PC-3 (cell line): ENCODE measurements around the gene RHBDD1. TPM values are rescaled to one million over a fixed set of nuclear protein-coding genes. Genes with fewer than 3 reads are reported as not detected.
A peak's percentile ranks its signal among the peaks of the same experiment; 100 is the strongest.

Experiments
- ATAC-seq: fragments of 200-7000 bp; cut with Tn5 transposase; 2 replicates; pipeline ENCODE4 v1.9.1; 2020; ENCODE audit warnings: mild to moderate bottlenecking, moderate library complexity
- BruUV-seq: library from RNA; stranded (reverse); fragments of 400-500 nt; replicated peaks from 2 replicates; lab custom pipeline; 2021; lab: Mats Ljungman, UMichigan
- CTCF ChIA-PET: fragments of 300-600 bp; sonication (Branson Sonifier 250); formaldehyde crosslinking; loops from one replicate; lab custom pipeline; 2022; ENCODE audit warnings: antibody characterized with exemption; lab: Charles Lee
- POLR2A ChIA-PET: fragments of 300-600 bp; sonication (Branson Sonifier 250); formaldehyde crosslinking; loops from one replicate; lab custom pipeline; 2022; ENCODE audit warnings: antibody characterized with exemption; ENCODE audit not compliant: unreplicated experiment; lab: Charles Lee
- DNase-seq: peaks from one replicate; pipeline ENCODE4 v3.0.0-alpha.2; 2015
- H2AFZ ChIP-seq: fragments of 300-600 bp; sonication (generic); 2 replicates; pipeline ENCODE4 v1.6.0; 2016; ENCODE audit warnings: antibody characterized with exemption, low read length
- H3F3A ChIP-seq: fragments of 300-600 bp; sonication (generic); one replicate; pipeline ENCODE4 v1.6.0; 2017; ENCODE audit warnings: antibody characterized with exemption, low read length, control low read depth, mild to moderate bottlenecking; ENCODE audit not compliant: unreplicated experiment
- H3K27ac ChIP-seq: fragments of 300-600 bp; sonication (generic); 2 replicates; pipeline ENCODE4 v1.5.1; 2016; ENCODE audit warnings: mild to moderate bottlenecking, low read length
- H3K27me3 ChIP-seq: fragments of 300-600 bp; sonication (generic); 2 replicates; pipeline ENCODE4 v1.6.1; 2016; ENCODE audit warnings: low read length, mixed read lengths
- H3K36me3 ChIP-seq: fragments of 300-600 bp; sonication (generic); 2 replicates; pipeline ENCODE4 v1.6.1; 2016; ENCODE audit warnings: low read depth, mixed run types, low read length, mixed read lengths
- H3K4me1 ChIP-seq: fragments of 300-600 bp; sonication (generic); 2 replicates; pipeline ENCODE4 v1.5.1; 2016; ENCODE audit warnings: low read length; ENCODE audit not compliant: insufficient read depth
- H3K4me2 ChIP-seq: fragments of 300-600 bp; sonication (generic); 2 replicates; pipeline ENCODE4 v1.6.0; 2016; ENCODE audit warnings: low read length
- H3K4me3 ChIP-seq: fragments of 300-600 bp; sonication (generic); 2 replicates; pipeline ENCODE4 v1.5.1; 2016; ENCODE audit warnings: mild to moderate bottlenecking, low read length, mixed read lengths
- H3K79me2 ChIP-seq: fragments of 300-600 bp; sonication (generic); 2 replicates; pipeline ENCODE4 v1.6.1; 2017; ENCODE audit warnings: low read length, mixed read lengths
- H3K9ac ChIP-seq: fragments of 300-600 bp; sonication (generic); 2 replicates; pipeline ENCODE4 v1.6.0; 2016; ENCODE audit warnings: mild to moderate bottlenecking, low read length
- H3K9me2 ChIP-seq: fragments of 300-600 bp; sonication (generic); replicated peaks from 2 replicates; pipeline ENCODE4 v1.6.1; 2016; ENCODE audit warnings: mixed run types, low read length, mixed read lengths
- H3K9me3 ChIP-seq: fragments of 300-600 bp; sonication (generic); 2 replicates; pipeline ENCODE4 v1.6.1; 2016; ENCODE audit warnings: low read length, mixed read lengths
- H4K20me1 ChIP-seq: fragments of 300-600 bp; sonication (generic); 2 replicates; pipeline ENCODE4 v1.6.1; 2016; ENCODE audit warnings: low read length, mixed read lengths
- CTCF ChIP-seq: fragments of 300-600 bp; sonication (generic); conservative IDR thresholded peaks from 2 replicates; pipeline ENCODE4 v1.5.1; 2017; ENCODE audit warnings: antibody characterized with exemption, low read depth, mild to moderate bottlenecking, low read length
- EZH2 ChIP-seq: fragments of 300-600 bp; sonication (generic); IDR thresholded peaks from one replicate; pipeline ENCODE4 v1.6.1; 2017; ENCODE audit warnings: antibody characterized with exemption, mild to moderate bottlenecking, low read length; ENCODE audit not compliant: unreplicated experiment
- EZH2phosphoT487 ChIP-seq: fragments of 300-600 bp; sonication (generic); IDR thresholded peaks from 2 replicates; pipeline ENCODE4 v1.6.1; 2018; ENCODE audit warnings: mild to moderate bottlenecking, antibody characterized with exemption, low read length, borderline replicate concordance
- intact Hi-C: fragments of 100-400 bp; cut with micrococcal nuclease; formaldehyde crosslinking; loops from 2 replicates; pipeline ENCODE4 v1.9.0; 2023
- total RNA-seq: library from RNA; depleted of rRNA; stranded (reverse); fragments of >200 nt; gene quantifications from 2 replicates; pipeline ENCODE4 v1.2.3, GENCODE V29; 2014

Gene RHBDD1
- total RNA-seq, 1 experiment from 2014 or later = 9.1 TPM

- H3K9me3 ChIP-seq = no peaks in the 10 kb centered on the region
- CTCF ChIA-PET = no interaction called here
- H3K4me1 ChIP-seq = 0 out of 2 replicates have a peak, but pooled peaks cover 3% of the 10 kb centered on the region
- H3K4me2 ChIP-seq = no peak overlapping the region
- H3K27ac ChIP-seq = no peak overlapping the region
- H2AFZ ChIP-seq = no peak overlapping the region
- H3K27me3 ChIP-seq = no peaks in the 10 kb centered on the region
- no peak overlapping the region for H3K9ac ChIP-seq
- H3K36me3 ChIP-seq = no peaks in the 10 kb centered on the region
- no peak for DNase-seq
- ATAC-seq = no peak
- POLR2A ChIA-PET = no interaction called here
- no TSS peak for BruUV-seq
- H4K20me1 ChIP-seq = no peaks in the 10 kb centered on the region
- H3K4me3 ChIP-seq = no peak overlapping the region
- intact Hi-C loops = loop anchor here (2.0 to 10.0 kb wide), 4 partner anchors 123 to 329 kb away; no protein-coding TSS in a partner anchor
- H3K9me2 ChIP-seq = no peaks in the 10 kb centered on the region
- no peaks in the 10 kb centered on the region for H3K79me2 ChIP-seq
- TF ChIP-seq EZH2phosphoT487 (no peak), CTCF (no peak), EZH2 (no peak)
- no peaks in the 10 kb centered on the region for H3F3A ChIP-seq
Observed at GRCh38 chr2:226983895-226984749, 148.3 kb downstream of the RHBDD1 start.

GRCh38 chr2:226984750-226985582 is 149.1 kb downstream of the RHBDD1 start:
- ChIA-PET CTCF (interaction anchor here (0.6 to 1.0 kb wide), 7 partner anchors 17 to 1320 kb away, joined by 3 to 8 read pairs (median 3); no protein-coding TSS in a partner anchor), POLR2A (interaction anchor here (0.6 kb wide), 1 partner anchor 261 kb away, joined by 3 read pairs; no protein-coding TSS in a partner anchor)
- Histone ChIP-seq H3K79me2 (no peaks in the 10 kb centered on the region), H3K27me3 (no peaks in the 10 kb centered on the region), H3K36me3 (no peaks in the 10 kb centered on the region), H3K4me1 (0 out of 2 replicates have a peak, but pooled peaks cover 3% of the 10 kb centered on the region), H2AFZ (no peak overlapping the region), H3K9me3 (no peaks in the 10 kb centered on the region), H3K9me2 (no peaks in the 10 kb centered on the region), H3K4me3 (no peak overlapping the region), H3F3A (no peaks in the 10 kb centered on the region), H4K20me1 (no peaks in the 10 kb centered on the region), H3K9ac (no peak overlapping the region), H3K4me2 (no peak overlapping the region), H3K27ac (no peak overlapping the region)
- no TSS peak for BruUV-seq
- intact Hi-C loops = loop anchor here (1.0 to 10.0 kb wide), 6 partner anchors 122 to 1315 kb away; no protein-coding TSS in a partner anchor
- no peak for TF ChIP-seq EZH2phosphoT487
- peak; percentile 79 for TF ChIP-seq CTCF
- ATAC-seq (peak; percentile 83), DNase-seq (peak; percentile 75)
